DMS53 treated with DMSO at 0.1 percent for 48 hours (cell line): ENCODE measurements around the gene MTNR1A.

Source experiments
- DNase-seq: peaks from one replicate; lab custom pipeline; 2025; ENCODE audit not compliant: unreplicated experiment; lab: John Stamatoyannopoulos, UW

The MTNR1A gene

GRCh38 chr4:186494496-186494895, 60.9 kb downstream of the MTNR1A start:
- DNase-seq = no peak

GRCh38 chr4:186487726-186488125, 67.6 kb downstream of the MTNR1A start:
- DNase-seq = no peak

- DNase-seq = no peak
These were observed 69.2 kb downstream of the MTNR1A start for GRCh38 chr4:186486172-186486571.

- DNase-seq = no peak
These were observed 69.8 kb downstream of the MTNR1A start for GRCh38 chr4:186485561-186486062.

- no peak for DNase-seq
These were observed 70.2 kb downstream of the MTNR1A start for GRCh38 chr4:186485150-186485549.

- DNase-seq = no peak
These were observed 71.7 kb downstream of the MTNR1A start for GRCh38 chr4:186483656-186484055.
